SHP77 treated with DMSO at 0.1 percent for 48 hours (cell line): ENCODE results near the gene C3orf85.
A peak's percentile ranks its signal among the peaks of the same experiment; 100 is the strongest.

Experiments used
- DNase-seq: peaks from one replicate; lab custom pipeline; 2025; lab: John Stamatoyannopoulos, UW

Gene C3orf85

GRCh38 chr3:109152320-109152719, 15.8 kb downstream of the C3orf85 start:
- DNase-seq, result no peak

GRCh38 chr3:109154979-109155378, 18.5 kb downstream of the C3orf85 start:
- no peak for DNase-seq

GRCh38 chr3:109155828-109156227, 19.3 kb downstream of the C3orf85 start:
- DNase-seq, result no peak

- no peak for DNase-seq
Observed at GRCh38 chr3:109161487-109162123, 25.1 kb downstream of the C3orf85 start.

DNA sequence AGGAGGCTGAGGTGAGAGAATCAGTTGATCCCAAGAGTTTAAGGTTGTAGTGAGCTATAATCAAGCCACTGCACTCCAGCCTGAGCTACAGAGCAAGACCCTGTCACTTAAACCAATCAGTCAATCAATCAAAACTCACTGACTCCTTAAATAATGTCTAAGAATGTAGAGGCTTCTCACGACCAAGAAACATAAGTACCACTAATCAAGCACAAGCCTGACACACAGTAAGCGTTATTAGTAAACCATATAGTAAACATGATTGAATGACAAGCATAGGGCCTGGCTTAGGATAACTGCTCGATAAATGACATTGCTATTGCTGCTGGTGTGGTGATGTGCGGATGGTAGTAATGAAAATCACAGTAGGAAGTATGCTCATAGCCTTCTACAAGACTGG, 29.4 kb downstream of the C3orf85 start:
- no peak for DNase-seq

- no peak for DNase-seq
Observed at GRCh38 chr3:109171479-109171878, 35.0 kb downstream of the C3orf85 start.

DNA sequence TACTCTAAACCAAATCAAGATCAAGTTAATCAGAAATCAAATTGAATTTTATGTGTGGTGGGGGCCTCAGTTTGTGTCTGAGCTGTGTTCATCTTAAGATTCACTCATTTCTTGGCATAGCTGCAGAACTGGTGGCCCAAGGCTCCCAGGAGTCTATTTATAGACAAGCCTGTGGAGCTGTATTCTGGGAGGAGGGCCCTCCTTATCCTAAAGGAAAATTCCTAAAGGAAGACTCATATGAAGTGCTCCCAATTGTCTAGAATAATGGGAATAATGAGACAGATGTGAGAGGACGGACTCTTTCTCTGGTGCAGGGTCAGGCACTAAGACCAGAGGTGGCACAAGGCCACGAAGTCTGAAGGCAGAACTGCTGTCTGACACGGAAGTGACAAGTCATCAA, 38.9 kb downstream of the C3orf85 start:
- no peak for DNase-seq

DNA sequence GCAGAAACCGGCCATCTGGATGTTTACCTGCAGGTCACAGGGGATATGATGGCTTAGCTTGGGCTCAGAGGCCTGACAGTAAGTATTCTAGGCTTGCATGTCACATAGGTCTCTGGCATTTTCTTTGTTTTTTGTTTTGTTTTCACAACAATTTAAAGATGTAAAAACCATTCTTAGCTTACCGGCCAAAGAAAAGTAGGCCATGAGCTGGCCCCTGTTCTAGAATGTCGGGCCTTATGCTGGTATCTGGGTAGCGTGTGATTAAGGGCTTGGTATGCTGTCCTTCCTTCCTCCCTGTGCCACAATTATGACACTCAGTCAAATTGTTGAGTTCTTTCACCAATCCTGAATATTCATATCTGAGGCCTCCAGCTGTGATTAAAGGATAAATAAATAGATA, 40.2 kb downstream of the C3orf85 start:
- no peak for DNase-seq

DNA sequence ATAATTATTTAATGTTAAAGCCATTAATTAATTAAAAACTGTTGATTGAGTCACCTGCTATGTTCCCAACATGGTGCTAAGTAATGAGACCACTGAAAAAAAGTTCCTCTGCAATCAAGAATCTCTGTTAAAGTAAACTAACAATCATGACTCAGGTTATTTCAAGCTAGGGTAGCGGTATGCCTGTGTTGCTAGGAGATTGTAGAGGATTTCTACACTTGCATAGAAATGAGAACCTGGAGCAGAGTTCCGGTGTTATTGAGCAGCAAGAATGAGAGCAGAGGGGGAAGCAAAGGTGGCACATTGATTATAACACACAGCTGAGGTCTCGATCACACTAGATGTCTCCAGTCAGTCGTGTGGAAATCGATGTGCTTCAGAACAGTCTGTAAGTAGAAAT, 41.4 kb downstream of the C3orf85 start:
- DNase-seq, result no peak

DNA sequence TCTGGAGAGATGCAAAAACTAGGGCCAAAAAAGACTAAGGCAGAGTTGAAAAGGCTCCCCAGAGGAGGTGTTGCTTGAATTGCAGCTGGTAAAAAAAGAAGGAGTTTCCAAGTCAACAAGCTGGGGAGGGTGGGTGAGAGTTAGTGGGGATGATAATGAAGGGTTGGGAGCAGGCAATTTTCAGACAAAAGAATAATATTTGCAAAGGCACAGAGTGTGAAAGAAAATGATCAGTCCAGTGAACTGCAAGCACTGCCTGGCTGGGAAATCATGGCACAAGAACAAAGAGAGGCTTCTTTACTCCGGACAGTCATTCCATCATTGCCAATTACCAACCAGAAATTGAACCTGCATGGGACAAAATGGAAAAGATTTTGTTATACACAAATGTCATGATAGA, 42.2 kb downstream of the C3orf85 start:
- no peak for DNase-seq

- DNase-seq, result no peak
Observed at GRCh38 chr3:109184726-109185125, 48.2 kb downstream of the C3orf85 start.

DNA sequence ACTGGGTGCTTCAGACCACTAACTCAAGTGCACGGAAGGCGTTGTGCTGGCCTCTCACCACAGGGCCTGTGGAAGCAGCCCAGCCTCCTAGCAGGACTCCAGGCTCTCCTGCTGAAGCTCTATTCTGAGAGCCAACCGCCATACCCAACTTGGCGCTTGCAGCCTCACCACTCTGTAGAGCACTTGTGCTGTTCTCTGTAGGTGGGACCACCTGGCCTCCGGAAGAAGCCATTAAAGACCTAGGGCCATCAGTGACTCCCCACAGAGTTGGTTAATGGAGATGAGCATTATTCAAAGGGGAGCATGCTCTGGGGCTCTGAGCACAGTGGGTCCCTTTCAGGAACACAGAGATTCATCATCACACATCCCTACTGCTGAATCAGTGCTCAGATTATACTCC, 50.9 kb downstream of the C3orf85 start:
- no peak for DNase-seq

GRCh38 chr3:109188741-109189140, 52.2 kb downstream of the C3orf85 start:
- peak; percentile 61 for DNase-seq

- DNase-seq, result no peak
Observed at GRCh38 chr3:109191421-109191820, 54.9 kb downstream of the C3orf85 start.

DNA sequence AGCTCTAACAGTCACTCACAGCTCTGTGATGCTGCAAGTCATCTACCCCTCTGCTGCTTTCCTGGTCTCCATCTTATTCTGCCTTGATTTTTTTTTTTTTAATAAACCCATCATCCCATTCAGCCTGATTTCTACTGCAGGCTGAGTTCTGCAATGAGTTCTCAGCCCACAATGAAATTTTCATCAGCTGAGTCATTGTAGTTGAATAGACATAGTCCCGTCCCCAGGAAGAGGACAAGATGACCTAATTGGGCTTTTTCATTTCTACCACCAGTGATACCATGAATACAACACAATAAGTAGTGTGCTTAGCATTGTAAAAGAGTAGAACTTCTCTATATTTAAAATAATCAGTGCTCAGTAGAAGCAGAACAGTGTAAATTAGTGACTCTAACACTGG, 59.3 kb downstream of the C3orf85 start:
- DNase-seq, result no peak
